HCT116 (cell line): ENCODE data around the gene ZNF41.

ENCODE experiments used
- CTCF ChIP-seq, 3 experiments: fragments of 200-600 bp in 1 of 3; sonication (generic) in 1 of 3; IDR thresholded peaks in 2 of 3; conservative IDR thresholded peaks in 1 of 3; 2 replicates each; pipeline ENCODE4 v1.5.1; 2012 to 2017; ENCODE audit warnings: low read depth in 2 of 3, low read length in 2 of 3, antibody characterized with exemption in 1 of 3, borderline replicate concordance in 1 of 3, control low read depth in 1 of 3, mild to moderate bottlenecking in 1 of 3, mixed read lengths in 1 of 3, mixed run types in 1 of 3, moderate library complexity in 1 of 3; ENCODE audit not compliant: insufficient read depth in 1 of 3
- EZH2 ChIP-seq: fragments of 200-600 bp; sonication (generic); IDR thresholded peaks from 2 replicates; pipeline ENCODE4 v1.6.1; 2017; ENCODE audit warnings: antibody characterized with exemption, mixed run types
- EZH2phosphoT487 ChIP-seq: fragments of 200-600 bp; IDR thresholded peaks from 2 replicates; pipeline ENCODE4 v1.6.1; 2018; ENCODE audit warnings: antibody characterized with exemption, borderline replicate concordance
- POLR2A ChIP-seq: IDR thresholded peaks from 2 replicates; pipeline ENCODE4 v1.7.0; 2011; ENCODE audit warnings: borderline replicate concordance; ENCODE audit not compliant: insufficient read depth, insufficient read length; ENCODE audit errors: extremely low read depth
- POLR2AphosphoS5 ChIP-seq: IDR thresholded peaks from 2 replicates; pipeline ENCODE4 v1.6.1; 2011; ENCODE audit warnings: mild to moderate bottlenecking, low read depth, low read length, moderate library complexity
- SP1 ChIP-seq: IDR thresholded peaks from 2 replicates; pipeline ENCODE4 v1.6.1; 2012; ENCODE audit warnings: low read depth
- YY1 ChIP-seq: IDR thresholded peaks from 2 replicates; pipeline ENCODE4 v1.6.1; 2011; ENCODE audit warnings: low read length, low read depth, moderate library complexity, mild to moderate bottlenecking; ENCODE audit not compliant: insufficient replicate concordance; ENCODE audit errors: extremely low read depth
- ZNF274 ChIP-seq: fragments of 200-500 bp; sonication (Bioruptor generic); IDR thresholded peaks from 2 replicates; pipeline ENCODE4 v1.6.1; 2014; ENCODE audit warnings: mild to moderate bottlenecking, low read depth, low read length, inconsistent platforms

GRCh38 chrX:47480576-47480975, 2.4 kb downstream of the ZNF41 start:
- TF ChIP-seq EZH2phosphoT487 (no peak), CTCF (IDR thresholded peaks at IDR 0.05 in 2 of 3, conservative IDR thresholded peaks at IDR 0.05 in 1 of 3; ENCODE audit: borderline replicate concordance in 1 of 3, insufficient read depth in 1 of 3, low read depth in 2 of 3, low read length in 2 of 3) (no peak), EZH2 (no peak), SP1 (no peak), POLR2AphosphoS5 (no peak), YY1 (no peak), POLR2A (no peak), ZNF274 (no peak)
